Umbilical cord (tissue), 2 donors: ENCODE data around the gene STK32C. TPM values are rescaled to one million over a fixed set of nuclear protein-coding genes. Genes with fewer than 3 reads are reported as not detected.

Source experiments
- DNase-seq: peaks from one replicate; pipeline ENCODE4 v3.0.0-alpha.2; 2015; ENCODE audit warnings: low spot score
- total RNA-seq: library from RNA; depleted of rRNA; stranded (reverse); fragments of >200 nt; gene quantifications from one replicate; pipeline ENCODE4 v1.2.3, GENCODE V29; 2014; ENCODE audit warnings: low replicate concordance; ENCODE audit not compliant: insufficient read depth

Gene STK32C
- total RNA-seq, 1 donor from 2014 or later, result not detected

GRCh38 chr10:132249226-132249724, 58.5 kb downstream of the STK32C start:
- no peak for DNase-seq

- no peak for DNase-seq
These were observed 59.1 kb downstream of the STK32C start for GRCh38 chr10:132248455-132249225.

DNA sequence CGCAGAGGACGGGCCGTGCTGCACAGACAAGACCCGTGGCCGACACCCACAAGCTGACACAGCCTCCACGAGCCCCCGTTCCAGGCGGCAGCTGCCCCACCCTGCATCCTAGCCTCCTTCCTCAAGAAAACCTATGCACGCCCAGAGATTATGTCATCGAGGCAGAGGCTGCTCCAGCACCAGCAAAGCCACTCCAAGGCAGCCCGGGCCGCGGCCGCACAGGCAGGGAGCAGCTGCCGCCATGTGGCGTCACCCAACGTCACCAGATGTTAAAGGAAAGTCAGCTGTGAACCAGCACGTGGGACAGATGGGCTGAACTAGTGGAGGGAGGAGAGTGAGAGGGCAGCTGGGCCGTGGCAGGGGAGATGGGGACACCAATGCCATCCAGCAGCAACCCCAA, 59.8 kb downstream of the STK32C start:
- DNase-seq, result no peak

- no peak for DNase-seq
These were observed 61.5 kb downstream of the STK32C start for GRCh38 chr10:132246296-132246695.

DNA sequence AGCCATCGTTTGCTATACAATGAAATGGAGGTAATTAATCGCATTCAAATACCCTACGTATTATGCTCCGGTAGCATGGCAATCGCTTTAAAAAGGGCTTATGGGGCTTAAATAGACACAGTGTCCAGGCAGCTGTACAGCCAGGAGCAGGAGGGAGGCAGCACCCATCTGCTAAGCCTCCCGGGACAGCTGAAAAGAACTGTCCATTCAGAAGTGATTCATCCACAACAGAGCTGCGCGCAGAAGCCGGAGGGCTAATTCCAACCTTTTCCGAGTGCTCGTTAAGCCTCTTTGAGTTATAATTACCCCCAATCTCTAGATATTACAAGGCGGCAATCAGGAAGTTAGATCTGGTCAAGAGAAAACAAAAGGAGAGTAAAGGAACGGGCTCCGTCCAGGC, 62.7 kb downstream of the STK32C start:
- DNase-seq, result no peak

DNA sequence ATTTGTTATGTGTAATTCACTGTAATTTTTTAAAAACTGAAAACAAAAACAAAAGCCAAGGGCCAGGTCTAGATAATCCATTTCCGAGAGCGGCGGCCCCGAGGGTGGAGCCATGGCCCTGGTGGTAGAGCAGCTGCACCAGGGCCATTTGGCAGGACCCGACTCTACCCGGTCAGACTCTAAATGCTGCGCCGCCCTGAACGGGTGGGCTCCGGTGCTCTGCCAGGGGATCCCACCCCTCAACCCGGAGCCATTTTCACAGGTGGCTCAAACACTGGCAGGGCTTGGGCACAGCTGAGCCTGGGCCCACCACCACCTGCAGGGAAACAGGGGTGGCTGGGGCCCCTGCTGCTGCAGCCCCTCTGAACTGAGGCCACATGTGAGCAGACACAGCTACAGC, 64.1 kb downstream of the STK32C start:
- DNase-seq, result no peak

DNA sequence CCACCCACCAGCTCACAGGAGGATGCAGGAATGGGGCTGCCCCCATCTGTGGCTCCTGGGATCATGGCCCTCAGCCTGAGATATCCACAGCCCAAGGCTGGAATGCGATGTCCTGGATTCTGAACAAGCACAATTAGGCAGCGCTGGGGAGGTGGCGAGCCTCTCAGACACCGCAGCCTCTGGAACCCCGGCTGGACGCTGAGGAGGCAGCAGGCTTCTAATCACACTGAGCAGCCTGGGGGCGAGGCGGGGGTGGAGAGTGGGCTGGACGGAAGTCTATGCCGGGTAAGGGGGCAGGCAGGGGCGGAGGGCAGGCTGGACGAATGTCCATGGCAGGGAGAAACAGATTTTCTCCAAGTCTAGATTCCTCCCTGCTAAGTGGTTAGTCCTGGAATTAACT, 64.6 kb downstream of the STK32C start:
- DNase-seq, result no peak

- DNase-seq, result no peak
These were observed 65.5 kb downstream of the STK32C start for GRCh38 chr10:132242103-132242840.

DNA sequence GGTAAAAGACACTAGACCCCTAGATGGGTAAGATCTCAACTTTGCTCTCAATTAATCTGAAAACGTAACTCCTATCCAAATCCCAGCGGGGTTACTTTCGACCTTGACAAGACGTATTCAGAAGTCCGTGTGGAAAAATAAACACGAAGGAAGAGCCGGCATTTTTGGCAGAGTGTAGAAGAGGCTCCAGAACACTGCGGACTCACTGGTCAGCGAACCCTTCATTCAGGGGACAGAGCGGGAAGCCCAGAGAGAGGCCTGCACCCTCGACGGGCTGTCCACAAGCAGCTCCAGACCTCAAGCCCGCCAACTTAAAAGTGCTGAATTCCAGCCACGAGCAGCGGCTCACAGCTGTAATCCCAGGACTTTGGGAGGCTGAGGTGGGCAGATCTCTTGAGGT, 66.3 kb downstream of the STK32C start:
- no peak for DNase-seq

DNA sequence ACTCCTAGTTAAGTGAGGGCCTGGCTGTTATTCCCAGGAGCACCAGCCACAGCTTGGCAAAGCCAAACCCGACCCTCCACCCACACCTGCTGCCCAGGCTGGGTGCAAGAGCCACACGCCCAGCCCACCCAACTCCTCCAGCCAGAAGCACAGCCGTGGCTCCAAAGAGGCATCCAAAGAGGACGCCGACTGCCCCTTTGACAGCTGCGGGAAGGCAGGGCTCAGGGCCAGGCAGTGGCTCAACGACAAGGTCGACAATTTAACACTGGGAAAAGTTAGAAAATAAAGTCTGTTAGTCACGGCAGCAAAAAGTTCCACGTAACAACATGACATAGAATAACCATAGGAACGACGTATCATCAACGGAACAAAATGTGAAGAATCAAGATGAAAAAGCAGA, 66.7 kb downstream of the STK32C start:
- no peak for DNase-seq

DNA sequence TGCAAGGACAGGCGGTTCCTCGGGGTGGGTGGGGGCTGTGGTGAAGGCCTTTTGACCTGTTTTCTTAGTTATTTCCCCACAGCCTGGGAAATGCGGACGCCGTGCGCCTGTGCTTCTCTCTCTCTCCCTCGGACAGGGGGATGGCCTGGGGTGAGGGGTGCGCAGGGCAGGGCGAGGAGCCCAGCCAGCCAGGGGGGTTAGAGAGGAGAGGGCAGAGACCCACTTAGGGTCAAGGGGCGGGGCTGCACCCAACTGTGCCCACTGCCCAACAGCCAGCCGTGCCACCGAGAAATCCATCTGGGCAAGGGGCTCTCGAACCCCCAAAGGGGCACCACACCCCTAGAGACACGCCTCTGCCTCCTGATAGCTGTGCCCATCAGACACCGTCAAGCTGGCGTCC, 67.2 kb downstream of the STK32C start:
- no peak for DNase-seq

- DNase-seq, result no peak
These were observed 67.6 kb downstream of the STK32C start for GRCh38 chr10:132240156-132240555.

DNA sequence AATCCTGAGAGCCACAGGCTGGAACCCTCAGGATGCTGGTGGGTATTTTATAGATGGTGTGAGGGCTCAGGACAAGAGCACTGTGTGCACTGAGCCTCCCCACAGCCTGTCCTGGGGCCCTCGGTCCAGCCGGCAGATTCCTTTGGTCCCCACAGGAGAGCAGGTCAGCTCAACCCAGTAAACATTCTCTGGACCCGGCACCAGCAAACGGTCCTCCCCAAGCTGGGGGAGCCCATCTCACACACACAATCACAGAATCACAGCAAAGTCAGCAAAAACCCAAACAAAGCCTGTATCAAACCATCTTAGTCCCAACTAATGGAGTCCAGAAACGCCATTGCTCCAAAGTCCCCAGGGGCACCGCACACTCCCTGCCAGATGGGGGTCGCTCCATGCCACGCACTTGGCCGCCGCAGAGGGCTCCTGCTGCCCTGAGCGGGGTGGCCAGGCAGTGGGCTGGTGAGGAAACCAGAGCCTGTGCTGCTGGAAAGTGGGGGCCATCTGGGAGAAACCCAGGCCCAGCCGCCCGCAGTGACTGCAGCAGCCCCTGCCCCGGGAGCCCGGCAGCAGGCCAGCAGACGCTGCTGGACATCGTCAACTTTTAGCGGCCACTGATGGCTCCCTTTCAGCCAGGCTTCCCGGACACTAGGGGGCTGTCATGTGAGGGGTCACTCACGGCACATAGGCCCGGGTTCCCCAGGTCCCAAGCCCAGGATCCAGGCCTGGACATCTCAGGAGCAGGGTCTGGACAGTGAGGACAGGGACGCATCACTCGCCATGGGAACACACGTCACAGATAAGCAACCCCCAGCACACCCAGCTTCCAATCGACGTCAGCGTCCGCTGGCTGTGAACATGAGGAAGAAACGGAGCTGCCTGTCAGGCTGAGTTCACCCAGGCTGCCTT, 68.4 kb downstream of the STK32C start:
- no peak for DNase-seq

GRCh38 chr10:132238371-132239125, 69.2 kb downstream of the STK32C start:
- no peak for DNase-seq

- peak; percentile 11 for DNase-seq
These were observed 69.9 kb downstream of the STK32C start for GRCh38 chr10:132237871-132238270.

DNA sequence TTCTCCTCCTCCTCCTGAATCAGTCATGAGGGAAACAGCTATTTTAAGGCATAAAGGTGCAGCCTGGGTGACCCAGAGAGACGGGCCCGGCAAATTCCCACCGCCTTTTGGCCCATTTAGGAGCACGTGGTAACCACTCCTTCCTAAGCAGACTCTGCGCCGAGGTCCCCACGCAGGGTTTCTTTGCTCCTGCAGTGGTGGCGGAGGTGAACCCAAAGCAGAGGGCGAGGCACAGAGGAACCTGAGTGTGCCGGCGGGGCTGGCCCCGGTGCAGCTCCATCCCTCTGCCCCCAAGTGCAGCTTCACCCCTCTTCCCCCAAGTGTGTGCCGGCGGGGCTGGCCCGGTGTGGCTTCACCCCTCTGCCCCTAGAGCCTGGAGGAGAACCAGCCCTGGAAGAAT, 70.4 kb downstream of the STK32C start:
- no peak for DNase-seq

DNA sequence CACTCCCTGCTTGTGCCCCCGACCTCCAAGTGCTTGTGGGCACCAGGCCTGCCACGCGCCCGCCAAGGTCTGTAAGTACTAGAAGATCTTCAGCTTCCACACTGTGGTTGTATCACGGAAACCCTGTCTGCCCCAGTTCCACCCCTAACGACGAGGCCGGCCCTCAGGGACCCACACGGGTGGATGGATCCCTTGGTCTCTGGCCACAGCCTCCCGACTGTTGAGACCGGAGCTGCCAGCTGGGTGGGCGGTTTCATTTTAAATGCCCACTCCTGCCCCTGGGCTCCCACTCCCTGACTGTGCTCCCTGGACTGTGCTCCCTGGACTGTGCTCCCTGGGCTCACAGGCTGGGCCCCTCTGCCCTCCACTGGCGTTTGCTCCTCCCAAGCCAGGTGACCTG, 70.9 kb downstream of the STK32C start:
- no peak for DNase-seq

GRCh38 chr10:132236161-132236560, 71.6 kb downstream of the STK32C start:
- no peak for DNase-seq

DNA sequence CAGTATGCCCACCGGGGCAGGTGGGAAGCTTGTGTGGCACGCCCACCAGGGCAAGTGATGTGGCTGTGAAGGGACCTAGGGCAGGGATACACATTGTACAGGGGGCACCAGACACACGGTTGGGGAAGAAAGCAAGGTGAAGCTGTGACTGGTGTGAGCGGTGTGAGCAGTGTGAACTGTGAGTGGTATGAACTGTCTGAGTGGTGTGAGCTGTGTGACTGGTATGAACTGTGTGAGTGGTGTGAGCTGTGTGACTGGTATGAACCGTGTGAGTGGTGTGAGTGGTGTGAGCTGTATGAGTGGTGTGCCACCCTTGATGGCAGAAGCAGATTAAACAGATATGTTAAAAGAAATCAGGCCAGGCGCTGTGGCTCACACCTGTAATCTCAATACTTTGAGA, 72.9 kb downstream of the STK32C start:
- DNase-seq, result no peak

- DNase-seq, result no peak
These were observed 74.2 kb downstream of the STK32C start for GRCh38 chr10:132233501-132234085.

DNA sequence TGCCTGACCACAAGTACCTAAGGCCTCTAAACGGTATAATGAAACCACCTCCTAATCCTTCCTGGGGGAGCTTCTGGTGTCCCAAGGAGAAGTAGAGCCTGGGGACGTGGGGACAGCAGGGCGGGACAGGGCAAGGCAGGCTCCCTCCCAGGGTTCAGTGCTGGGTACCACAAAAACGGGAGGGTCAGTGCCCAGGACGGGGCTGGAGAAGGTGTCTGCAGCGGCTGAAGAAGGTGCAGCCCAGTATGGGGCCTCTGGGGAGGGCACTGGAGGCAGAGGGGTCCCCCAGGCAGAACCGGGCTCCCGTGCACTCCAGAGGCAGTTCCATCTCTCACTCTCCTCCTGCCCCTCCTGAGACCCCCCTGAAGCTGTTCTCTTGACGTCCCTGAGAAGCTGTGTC, 74.8 kb downstream of the STK32C start:
- no peak for DNase-seq
